SU-DHL-6 (cell line): ENCODE measurements around the gene CLEC20A.

ENCODE experiments used
- EZH2phosphoT487 ChIP-seq: fragments of 200-600 bp; sonication (generic), shearing (Covaris generic); conservative IDR thresholded peaks from 2 replicates; pipeline ENCODE4 v1.6.1; 2018; ENCODE audit warnings: mild to moderate bottlenecking, antibody characterized with exemption, low read length, moderate library complexity, mixed read lengths
- TF ChIP-seq, protein P1 (sequence below): fragments of 200-600 bp; sonication (generic); IDR thresholded peaks from one replicate; pipeline ENCODE4 v1.5.1; 2017; ENCODE audit warnings: antibody characterized with exemption, mild to moderate bottlenecking, low read length, moderate library complexity; ENCODE audit not compliant: insufficient read depth, poor library complexity, severe bottlenecking

DNA sequence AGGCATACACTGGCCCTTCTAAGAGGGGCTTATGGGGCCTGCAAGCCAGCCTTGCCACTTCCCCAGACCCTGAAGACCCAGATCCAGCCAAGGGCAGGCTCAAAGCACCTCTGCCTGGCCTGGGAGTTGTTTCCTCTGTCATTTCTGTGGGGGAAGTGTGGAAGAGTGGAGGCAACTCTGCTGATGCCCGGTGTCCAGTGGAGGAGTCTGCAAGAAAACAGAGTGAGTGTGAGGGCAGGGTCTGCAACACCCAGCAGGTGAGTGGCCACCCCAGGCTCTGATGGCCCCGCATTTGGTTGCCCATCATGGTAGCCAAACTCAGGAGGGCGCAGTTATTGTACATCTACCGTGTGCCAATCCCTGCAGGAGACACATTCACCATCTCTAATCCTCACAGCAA lies 8.4 kb downstream of the CLEC20A start:
- TF ChIP-seq, protein P1, sequence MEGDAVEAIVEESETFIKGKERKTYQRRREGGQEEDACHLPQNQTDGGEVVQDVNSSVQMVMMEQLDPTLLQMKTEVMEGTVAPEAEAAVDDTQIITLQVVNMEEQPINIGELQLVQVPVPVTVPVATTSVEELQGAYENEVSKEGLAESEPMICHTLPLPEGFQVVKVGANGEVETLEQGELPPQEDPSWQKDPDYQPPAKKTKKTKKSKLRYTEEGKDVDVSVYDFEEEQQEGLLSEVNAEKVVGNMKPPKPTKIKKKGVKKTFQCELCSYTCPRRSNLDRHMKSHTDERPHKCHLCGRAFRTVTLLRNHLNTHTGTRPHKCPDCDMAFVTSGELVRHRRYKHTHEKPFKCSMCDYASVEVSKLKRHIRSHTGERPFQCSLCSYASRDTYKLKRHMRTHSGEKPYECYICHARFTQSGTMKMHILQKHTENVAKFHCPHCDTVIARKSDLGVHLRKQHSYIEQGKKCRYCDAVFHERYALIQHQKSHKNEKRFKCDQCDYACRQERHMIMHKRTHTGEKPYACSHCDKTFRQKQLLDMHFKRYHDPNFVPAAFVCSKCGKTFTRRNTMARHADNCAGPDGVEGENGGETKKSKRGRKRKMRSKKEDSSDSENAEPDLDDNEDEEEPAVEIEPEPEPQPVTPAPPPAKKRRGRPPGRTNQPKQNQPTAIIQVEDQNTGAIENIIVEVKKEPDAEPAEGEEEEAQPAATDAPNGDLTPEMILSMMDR: no peak
- TF ChIP-seq EZH2phosphoT487: no peak
